Measurements from ENCODE around the gene HOXA13. TPM values are rescaled to one million over a fixed set of nuclear protein-coding genes. Genes with fewer than 3 reads are reported as not detected.

The HOXA13 gene
- total RNA-seq, 1 donor from 2014 or later: not detected

DNA sequence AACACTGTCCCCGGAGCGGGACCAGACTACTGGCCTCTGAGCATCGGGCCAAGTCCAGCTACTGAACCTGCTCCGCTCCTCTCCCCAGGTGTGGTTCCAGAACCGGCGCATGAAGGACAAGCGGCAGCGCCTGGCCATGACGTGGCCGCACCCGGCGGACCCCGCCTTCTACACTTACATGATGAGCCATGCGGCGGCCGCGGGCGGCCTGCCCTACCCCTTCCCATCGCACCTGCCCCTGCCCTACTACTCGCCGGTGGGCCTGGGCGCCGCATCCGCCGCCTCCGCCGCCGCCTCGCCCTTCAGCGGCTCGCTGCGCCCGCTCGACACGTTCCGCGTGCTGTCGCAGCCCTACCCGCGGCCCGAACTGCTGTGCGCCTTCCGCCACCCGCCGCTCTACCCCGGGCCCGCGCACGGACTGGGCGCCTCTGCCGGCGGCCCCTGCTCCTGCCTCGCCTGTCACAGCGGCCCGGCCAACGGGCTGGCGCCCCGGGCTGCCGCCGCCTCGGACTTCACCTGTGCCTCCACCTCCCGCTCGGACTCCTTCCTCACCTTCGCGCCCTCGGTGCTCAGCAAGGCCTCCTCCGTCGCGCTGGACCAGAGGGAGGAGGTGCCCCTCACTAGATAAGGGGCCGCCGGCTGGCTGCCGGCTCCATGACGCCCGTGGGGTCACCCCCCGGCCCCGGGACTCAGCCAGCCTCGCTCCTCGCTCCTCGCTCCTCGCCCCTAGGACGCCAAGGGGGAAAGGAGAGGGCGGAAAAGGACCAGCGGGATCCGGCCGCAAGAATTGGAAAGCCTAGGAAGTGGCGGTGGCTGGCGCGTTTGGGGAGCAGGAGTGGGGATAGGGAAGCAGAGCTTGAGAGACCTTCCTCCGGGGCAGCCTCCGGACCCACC, 46.2 kb upstream of the HOXA13 start:
- H3K9me3 Mint-ChIP-seq: no peaks in the 10 kb centered on the region
- H3K27me3 Mint-ChIP-seq (ENCODE audit: low read depth): peaks cover 99% of the 10 kb centered on the region
- H3K27ac Mint-ChIP-seq (ENCODE audit: unreplicated experiment): no peak overlapping the region
- peaks cover 6% of the 10 kb centered on the region for H3K36me3 Mint-ChIP-seq (ENCODE audit: low read depth)
- no peak overlapping the region for H3K4me3 Mint-ChIP-seq
- TF ChIP-seq, protein P1, sequence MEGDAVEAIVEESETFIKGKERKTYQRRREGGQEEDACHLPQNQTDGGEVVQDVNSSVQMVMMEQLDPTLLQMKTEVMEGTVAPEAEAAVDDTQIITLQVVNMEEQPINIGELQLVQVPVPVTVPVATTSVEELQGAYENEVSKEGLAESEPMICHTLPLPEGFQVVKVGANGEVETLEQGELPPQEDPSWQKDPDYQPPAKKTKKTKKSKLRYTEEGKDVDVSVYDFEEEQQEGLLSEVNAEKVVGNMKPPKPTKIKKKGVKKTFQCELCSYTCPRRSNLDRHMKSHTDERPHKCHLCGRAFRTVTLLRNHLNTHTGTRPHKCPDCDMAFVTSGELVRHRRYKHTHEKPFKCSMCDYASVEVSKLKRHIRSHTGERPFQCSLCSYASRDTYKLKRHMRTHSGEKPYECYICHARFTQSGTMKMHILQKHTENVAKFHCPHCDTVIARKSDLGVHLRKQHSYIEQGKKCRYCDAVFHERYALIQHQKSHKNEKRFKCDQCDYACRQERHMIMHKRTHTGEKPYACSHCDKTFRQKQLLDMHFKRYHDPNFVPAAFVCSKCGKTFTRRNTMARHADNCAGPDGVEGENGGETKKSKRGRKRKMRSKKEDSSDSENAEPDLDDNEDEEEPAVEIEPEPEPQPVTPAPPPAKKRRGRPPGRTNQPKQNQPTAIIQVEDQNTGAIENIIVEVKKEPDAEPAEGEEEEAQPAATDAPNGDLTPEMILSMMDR (conservative IDR thresholded peaks at IDR 0.05): no peak
- H3K4me1 Mint-ChIP-seq: peaks cover 23% of the 10 kb centered on the region
- DNase-seq (ENCODE audit: low read depth, low spot score): no peak

DNA sequence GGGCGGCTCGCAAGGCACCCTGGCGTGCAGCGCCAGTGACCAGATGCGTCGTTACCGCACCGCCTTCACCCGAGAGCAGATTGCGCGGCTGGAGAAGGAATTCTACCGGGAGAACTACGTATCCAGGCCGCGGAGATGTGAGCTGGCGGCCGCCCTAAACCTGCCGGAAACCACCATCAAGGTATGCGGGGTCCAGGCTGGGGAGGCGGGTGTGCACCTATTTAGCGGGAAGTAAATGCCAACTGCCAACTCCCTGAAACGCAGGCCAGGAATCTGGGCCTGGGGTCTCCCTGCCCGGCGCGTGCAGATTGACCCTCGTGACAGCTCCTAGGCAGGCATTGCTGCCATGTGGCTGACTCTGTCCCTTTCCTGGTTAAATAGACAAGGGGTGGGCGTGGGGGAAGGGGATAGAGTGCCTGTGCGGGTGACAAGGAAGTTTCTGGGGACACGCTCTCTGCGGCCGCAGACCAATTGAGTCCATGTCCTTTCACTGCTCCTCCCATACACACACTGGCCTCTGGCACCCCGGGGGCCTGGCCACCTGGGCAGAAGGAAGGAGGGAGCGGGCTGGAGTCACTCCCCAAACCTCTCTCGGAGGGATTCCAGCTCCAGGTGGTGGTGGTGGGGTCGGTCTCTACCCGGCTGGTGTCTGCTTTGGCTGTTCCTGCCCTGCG, 45.4 kb upstream of the HOXA13 start:
- H3K27me3 Mint-ChIP-seq (ENCODE audit: low read depth): peaks cover 99% of the 10 kb centered on the region
- H3K36me3 Mint-ChIP-seq (ENCODE audit: low read depth): peaks cover 6% of the 10 kb centered on the region
- no peak overlapping the region for H3K27ac Mint-ChIP-seq (ENCODE audit: unreplicated experiment)
- H3K4me3 Mint-ChIP-seq: peak overlapping the region; percentile 23
- DNase-seq (ENCODE audit: low read depth, low spot score): no peak
- no peaks in the 10 kb centered on the region for H3K9me3 Mint-ChIP-seq
- TF ChIP-seq, protein P1 (conservative IDR thresholded peaks at IDR 0.05): no peak
- peaks cover 18% of the 10 kb centered on the region for H3K4me1 Mint-ChIP-seq

GRCh38 chr7:27244488-27245123, 44.7 kb upstream of the HOXA13 start:
- Mint-ChIP-seq H3K27me3 (ENCODE audit: low read depth) (peaks cover 99% of the 10 kb centered on the region), H3K9me3 (no peaks in the 10 kb centered on the region), H3K36me3 (ENCODE audit: low read depth) (peaks cover 6% of the 10 kb centered on the region), H3K4me1 (peaks cover 15% of the 10 kb centered on the region), H3K27ac (ENCODE audit: unreplicated experiment) (no peak overlapping the region), H3K4me3 (peak overlapping the region; percentile 56)
- TF ChIP-seq, protein P1 (conservative IDR thresholded peaks at IDR 0.05): no peak
- no peak for DNase-seq (ENCODE audit: low read depth, low spot score)

DNA sequence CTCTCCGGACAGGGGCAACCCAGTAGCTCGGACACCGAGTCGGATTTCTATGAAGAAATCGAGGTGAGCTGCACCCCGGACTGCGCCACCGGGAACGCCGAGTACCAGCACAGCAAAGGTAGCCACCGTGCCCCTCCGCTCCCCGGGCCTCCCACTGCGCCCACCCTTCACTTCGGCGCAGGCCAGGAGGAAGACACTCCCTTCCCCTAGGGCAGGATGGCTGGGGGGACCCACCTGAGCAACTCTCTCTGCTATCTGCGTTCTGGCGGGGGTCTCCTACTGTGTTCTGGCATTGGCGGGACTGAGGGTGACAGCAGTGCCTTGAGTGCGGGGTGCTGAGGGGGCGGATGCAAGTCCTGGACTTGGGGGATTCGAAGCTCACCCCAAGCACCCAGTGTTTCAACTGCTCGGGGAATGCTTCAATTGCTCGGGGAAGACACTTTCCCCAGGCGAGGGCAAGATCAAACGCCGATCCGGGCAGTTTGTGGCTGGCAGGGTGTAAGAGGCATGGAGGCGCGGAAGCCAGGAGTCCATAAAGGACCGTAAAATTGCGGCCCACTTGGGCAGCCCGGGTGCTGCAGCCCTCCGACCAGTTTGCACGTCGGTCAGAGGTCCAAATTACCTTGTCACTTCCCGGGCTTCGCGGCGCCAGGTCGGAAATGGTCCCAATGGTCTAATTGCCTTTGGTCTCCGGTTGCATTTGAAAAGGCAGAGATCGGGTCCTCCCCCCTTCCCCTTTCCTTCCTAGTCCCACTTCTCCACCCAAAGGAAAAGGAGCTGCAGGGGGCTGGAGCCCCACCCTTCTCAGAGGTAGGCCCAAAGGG, 43.7 kb upstream of the HOXA13 start:
- peaks cover 6% of the 10 kb centered on the region for H3K36me3 Mint-ChIP-seq (ENCODE audit: low read depth)
- no peaks in the 10 kb centered on the region for H3K9me3 Mint-ChIP-seq
- DNase-seq (ENCODE audit: low read depth, low spot score): no peak
- no peak overlapping the region for H3K27ac Mint-ChIP-seq (ENCODE audit: unreplicated experiment)
- peaks cover 15% of the 10 kb centered on the region for H3K4me1 Mint-ChIP-seq
- peak overlapping the region; percentile 63 for H3K4me3 Mint-ChIP-seq
- peaks cover 97% of the 10 kb centered on the region for H3K27me3 Mint-ChIP-seq (ENCODE audit: low read depth)
- TF ChIP-seq, protein P1 (conservative IDR thresholded peaks at IDR 0.05): no peak
